GM21528 (cell line): ENCODE results near the gene SAMD4A.

ENCODE experiments used
- ATAC-seq: cut with Tn5 transposase; IDR thresholded peaks from one replicate; pipeline ENCODE4 v1.9.1; 2021; ENCODE audit warnings: mild to moderate bottlenecking, moderate library complexity; ENCODE audit not compliant: unreplicated experiment, low FRiP score

The SAMD4A gene

GRCh38 chr14:54566410-54567223 lies at the start of gene SAMD4A:
SAMD4A (plus strand) TSS chr14:54567128; CDS start chr14:54567917, 789 bp downstream.
- peak; percentile 34 for ATAC-seq

- no peak for ATAC-seq
Observed at GRCh38 chr14:54524410-54524809, 42.5 kb upstream of the SAMD4A start.

- no peak for ATAC-seq
Observed at GRCh38 chr14:54528973-54529372, 38.0 kb upstream of the SAMD4A start.

- ATAC-seq = no peak
Observed at GRCh38 chr14:54529811-54530210, 37.1 kb upstream of the SAMD4A start.

GRCh38 chr14:54532111-54533012 lies 34.6 kb upstream of the SAMD4A start:
- ATAC-seq = peak; percentile 95

- ATAC-seq = peak; percentile 28
Observed at GRCh38 chr14:54533100-54533499, 33.8 kb upstream of the SAMD4A start.

GRCh38 chr14:54535126-54535525 lies 31.8 kb upstream of the SAMD4A start:
- no peak for ATAC-seq

- ATAC-seq = no peak
Observed at GRCh38 chr14:54535646-54536045, 31.3 kb upstream of the SAMD4A start.

GRCh38 chr14:54537651-54538050 lies 29.3 kb upstream of the SAMD4A start:
- ATAC-seq = no peak

- ATAC-seq = no peak
Observed at GRCh38 chr14:54538055-54538454, 28.9 kb upstream of the SAMD4A start.

GRCh38 chr14:54547583-54547982 lies 19.3 kb upstream of the SAMD4A start:
- no peak for ATAC-seq

GRCh38 chr14:54548491-54548890 lies 18.4 kb upstream of the SAMD4A start:
- ATAC-seq = no peak

- no peak for ATAC-seq
Observed at GRCh38 chr14:54549862-54550261, 17.1 kb upstream of the SAMD4A start.

- no peak for ATAC-seq
Observed at GRCh38 chr14:54550514-54550913, 16.4 kb upstream of the SAMD4A start.

- ATAC-seq = no peak
Observed at GRCh38 chr14:54554401-54554800, 12.5 kb upstream of the SAMD4A start.

GRCh38 chr14:54555651-54556050 lies 11.3 kb upstream of the SAMD4A start:
- no peak for ATAC-seq

- ATAC-seq = no peak
Observed at GRCh38 chr14:54556535-54556934, 10.4 kb upstream of the SAMD4A start.

GRCh38 chr14:54562334-54562733 lies 4.6 kb upstream of the SAMD4A start:
- no peak for ATAC-seq

- ATAC-seq = no peak
Observed at GRCh38 chr14:54564071-54564867, 2.7 kb upstream of the SAMD4A start.

- ATAC-seq = peak; percentile 34
Observed at GRCh38 chr14:54564868-54565784, 1.8 kb upstream of the SAMD4A start.
